HCT116 (cell line): ENCODE data around the gene MEIG1.

ENCODE experiments used
- EZH2 ChIP-seq: fragments of 200-600 bp; sonication (generic); IDR thresholded peaks from 2 replicates; pipeline ENCODE4 v1.6.1; 2017; ENCODE audit warnings: antibody characterized with exemption, mixed run types
- POLR2AphosphoS5 ChIP-seq: IDR thresholded peaks from 2 replicates; pipeline ENCODE4 v1.6.1; 2011; ENCODE audit warnings: mild to moderate bottlenecking, low read depth, low read length, moderate library complexity
- RAD21 ChIP-seq: IDR thresholded peaks from 2 replicates; pipeline ENCODE4 v1.6.1; 2012; ENCODE audit warnings: low read depth, mild to moderate bottlenecking
- SP1 ChIP-seq: IDR thresholded peaks from 2 replicates; pipeline ENCODE4 v1.6.1; 2012; ENCODE audit warnings: low read depth
- SRF ChIP-seq: IDR thresholded peaks from 2 replicates; pipeline ENCODE4 v1.6.1; 2012; ENCODE audit warnings: low read depth
- TCF7L2 ChIP-seq: IDR thresholded peaks from 2 replicates; pipeline ENCODE4 v1.7.0; 2011; ENCODE audit warnings: borderline replicate concordance, inconsistent platforms; ENCODE audit not compliant: insufficient read depth, insufficient read length; ENCODE audit errors: extremely low read depth
- ZNF274 ChIP-seq: fragments of 200-500 bp; sonication (Bioruptor generic); IDR thresholded peaks from 2 replicates; pipeline ENCODE4 v1.6.1; 2014; ENCODE audit warnings: mild to moderate bottlenecking, low read depth, low read length, inconsistent platforms
- TF ChIP-seq, protein P1 (sequence below), 3 experiments: fragments of 200-600 bp in 1 of 3; sonication (generic) in 1 of 3; IDR thresholded peaks in 2 of 3; conservative IDR thresholded peaks in 1 of 3; 2 replicates each; pipeline ENCODE4 v1.5.1; 2012 to 2017; ENCODE audit warnings: low read depth in 2 of 3, low read length in 2 of 3, antibody characterized with exemption in 1 of 3, borderline replicate concordance in 1 of 3, control low read depth in 1 of 3, mild to moderate bottlenecking in 1 of 3, mixed read lengths in 1 of 3, mixed run types in 1 of 3, moderate library complexity in 1 of 3; ENCODE audit not compliant: insufficient read depth in 1 of 3
- TF ChIP-seq, protein P2 (sequence below): IDR thresholded peaks from 2 replicates; pipeline ENCODE4 v1.6.1; 2011; ENCODE audit warnings: mild to moderate bottlenecking, low read length, moderate library complexity; ENCODE audit not compliant: insufficient replicate concordance; ENCODE audit errors: extremely low read depth

DNA sequence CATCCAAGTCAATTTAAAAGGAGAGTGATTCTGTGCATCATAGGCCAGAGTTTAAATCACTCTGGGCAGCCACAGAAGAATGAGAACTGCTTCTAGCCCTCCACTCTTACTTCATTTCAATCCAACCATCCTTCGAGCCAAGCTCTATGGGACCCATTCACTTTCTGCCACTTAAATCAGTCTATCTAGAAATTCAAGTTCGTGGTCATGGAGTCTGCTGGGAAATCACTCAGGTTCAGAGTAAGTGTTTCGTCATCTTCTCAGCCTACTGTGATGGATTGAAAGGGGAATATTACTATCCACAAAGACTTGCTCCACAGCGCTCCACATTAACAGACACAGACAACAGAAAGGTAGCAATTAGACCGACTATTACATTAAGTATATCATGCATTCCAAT, 9.9 kb upstream of the MEIG1 start:
- TF ChIP-seq EZH2 (no peak), ZNF274 (no peak), SRF (no peak), POLR2AphosphoS5 (no peak), RAD21 (no peak), TCF7L2 (no peak), SP1 (no peak)
- TF ChIP-seq, protein P1, sequence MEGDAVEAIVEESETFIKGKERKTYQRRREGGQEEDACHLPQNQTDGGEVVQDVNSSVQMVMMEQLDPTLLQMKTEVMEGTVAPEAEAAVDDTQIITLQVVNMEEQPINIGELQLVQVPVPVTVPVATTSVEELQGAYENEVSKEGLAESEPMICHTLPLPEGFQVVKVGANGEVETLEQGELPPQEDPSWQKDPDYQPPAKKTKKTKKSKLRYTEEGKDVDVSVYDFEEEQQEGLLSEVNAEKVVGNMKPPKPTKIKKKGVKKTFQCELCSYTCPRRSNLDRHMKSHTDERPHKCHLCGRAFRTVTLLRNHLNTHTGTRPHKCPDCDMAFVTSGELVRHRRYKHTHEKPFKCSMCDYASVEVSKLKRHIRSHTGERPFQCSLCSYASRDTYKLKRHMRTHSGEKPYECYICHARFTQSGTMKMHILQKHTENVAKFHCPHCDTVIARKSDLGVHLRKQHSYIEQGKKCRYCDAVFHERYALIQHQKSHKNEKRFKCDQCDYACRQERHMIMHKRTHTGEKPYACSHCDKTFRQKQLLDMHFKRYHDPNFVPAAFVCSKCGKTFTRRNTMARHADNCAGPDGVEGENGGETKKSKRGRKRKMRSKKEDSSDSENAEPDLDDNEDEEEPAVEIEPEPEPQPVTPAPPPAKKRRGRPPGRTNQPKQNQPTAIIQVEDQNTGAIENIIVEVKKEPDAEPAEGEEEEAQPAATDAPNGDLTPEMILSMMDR (IDR thresholded peaks at IDR 0.05 in 2 of 3, conservative IDR thresholded peaks at IDR 0.05 in 1 of 3; ENCODE audit: borderline replicate concordance in 1 of 3, insufficient read depth in 1 of 3, low read depth in 2 of 3, low read length in 2 of 3): no peak
- TF ChIP-seq, protein P2, sequence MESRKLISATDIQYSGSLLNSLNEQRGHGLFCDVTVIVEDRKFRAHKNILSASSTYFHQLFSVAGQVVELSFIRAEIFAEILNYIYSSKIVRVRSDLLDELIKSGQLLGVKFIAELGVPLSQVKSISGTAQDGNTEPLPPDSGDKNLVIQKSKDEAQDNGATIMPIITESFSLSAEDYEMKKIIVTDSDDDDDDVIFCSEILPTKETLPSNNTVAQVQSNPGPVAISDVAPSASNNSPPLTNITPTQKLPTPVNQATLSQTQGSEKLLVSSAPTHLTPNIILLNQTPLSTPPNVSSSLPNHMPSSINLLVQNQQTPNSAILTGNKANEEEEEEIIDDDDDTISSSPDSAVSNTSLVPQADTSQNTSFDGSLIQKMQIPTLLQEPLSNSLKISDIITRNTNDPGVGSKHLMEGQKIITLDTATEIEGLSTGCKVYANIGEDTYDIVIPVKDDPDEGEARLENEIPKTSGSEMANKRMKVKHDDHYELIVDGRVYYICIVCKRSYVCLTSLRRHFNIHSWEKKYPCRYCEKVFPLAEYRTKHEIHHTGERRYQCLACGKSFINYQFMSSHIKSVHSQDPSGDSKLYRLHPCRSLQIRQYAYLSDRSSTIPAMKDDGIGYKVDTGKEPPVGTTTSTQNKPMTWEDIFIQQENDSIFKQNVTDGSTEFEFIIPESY: no peak
